Type B pancreatic cell (in vitro differentiated cells): ENCODE measurements around the gene RFX3. TPM values are rescaled to one million over a fixed set of nuclear protein-coding genes. Genes with fewer than 3 reads are reported as not detected.

ENCODE experiments used
- DNase-seq: peaks from one replicate; pipeline ENCODE4 v3.0.0; 2021; ENCODE audit warnings: mixed read lengths; ENCODE audit not compliant: unreplicated experiment; ENCODE audit errors: extremely low spot score
- H3K27ac Mint-ChIP-seq: 2 replicates; pipeline ENCODE4 v1.8.0; 2021; ENCODE audit warnings: mild to moderate bottlenecking, mixed read lengths
- H3K27me3 Mint-ChIP-seq: 2 replicates; pipeline ENCODE4 v1.8.0; 2021; ENCODE audit warnings: mixed read lengths
- H3K36me3 Mint-ChIP-seq: 2 replicates; pipeline ENCODE4 v1.8.0; 2021; ENCODE audit warnings: mixed read lengths
- H3K4me1 Mint-ChIP-seq: one replicate; pipeline ENCODE4 v1.8.0; 2021; ENCODE audit warnings: mixed read lengths; ENCODE audit not compliant: unreplicated experiment
- H3K4me3 Mint-ChIP-seq: 2 replicates; pipeline ENCODE4 v1.8.0; 2021; ENCODE audit warnings: mild to moderate bottlenecking, mixed read lengths
- H3K9me3 Mint-ChIP-seq: 2 replicates; pipeline ENCODE4 v1.8.0; 2021; ENCODE audit warnings: mixed read lengths
- CTCF ChIP-seq: fragments of 200-600 bp; sonication (generic); conservative IDR thresholded peaks from 2 replicates; pipeline ENCODE4 v1.5.0; 2021; ENCODE audit warnings: antibody characterized with exemption, mild to moderate bottlenecking
- total RNA-seq: library from RNA; stranded (reverse); gene quantifications from 2 replicates; pipeline ENCODE4 v1.2.1, GENCODE V29; 2021; ENCODE audit warnings: low replicate concordance

Gene RFX3
- total RNA-seq, 1 donor from 2014 or later, result 42.5 TPM

GRCh38 chr9:3410461-3410860 is 115.3 kb downstream of the RFX3 start:
- peaks cover 6% of the 10 kb centered on the region for H3K27me3 Mint-ChIP-seq
- H3K27ac Mint-ChIP-seq, result no peak overlapping the region
- no peak for DNase-seq
- peaks cover 8% of the 10 kb centered on the region for H3K36me3 Mint-ChIP-seq
- H3K9me3 Mint-ChIP-seq, result peaks cover 4% of the 10 kb centered on the region
- H3K4me1 Mint-ChIP-seq, result no peaks in the 10 kb centered on the region
- H3K4me3 Mint-ChIP-seq, result no peak overlapping the region
- TF ChIP-seq CTCF, result no peak

DNA sequence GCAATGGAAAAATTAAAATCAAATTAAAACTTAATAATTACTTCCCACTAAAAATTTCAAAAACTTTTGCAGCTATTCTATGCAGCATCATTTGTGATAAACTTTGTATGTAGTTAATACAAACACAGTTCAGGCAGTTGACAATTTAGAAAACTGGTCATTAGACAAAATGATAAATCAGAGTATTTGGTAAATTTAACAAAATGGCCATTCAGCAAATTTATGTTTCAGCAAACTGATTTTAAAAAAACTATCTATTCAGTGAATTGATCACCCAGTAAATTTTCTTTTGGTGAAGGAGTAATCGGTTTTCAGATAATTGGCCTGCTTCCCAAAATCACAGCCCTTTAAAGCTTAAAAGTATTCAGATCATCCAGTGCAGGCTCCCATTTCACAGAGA is 116.3 kb downstream of the RFX3 start:
- TF ChIP-seq CTCF, result no peak
- Mint-ChIP-seq H3K4me3 (no peak overlapping the region), H3K27me3 (peaks cover 15% of the 10 kb centered on the region), H3K9me3 (peaks cover 4% of the 10 kb centered on the region), H3K27ac (no peak overlapping the region), H3K4me1 (no peaks in the 10 kb centered on the region), H3K36me3 (peaks cover 8% of the 10 kb centered on the region)
- no peak for DNase-seq

DNA sequence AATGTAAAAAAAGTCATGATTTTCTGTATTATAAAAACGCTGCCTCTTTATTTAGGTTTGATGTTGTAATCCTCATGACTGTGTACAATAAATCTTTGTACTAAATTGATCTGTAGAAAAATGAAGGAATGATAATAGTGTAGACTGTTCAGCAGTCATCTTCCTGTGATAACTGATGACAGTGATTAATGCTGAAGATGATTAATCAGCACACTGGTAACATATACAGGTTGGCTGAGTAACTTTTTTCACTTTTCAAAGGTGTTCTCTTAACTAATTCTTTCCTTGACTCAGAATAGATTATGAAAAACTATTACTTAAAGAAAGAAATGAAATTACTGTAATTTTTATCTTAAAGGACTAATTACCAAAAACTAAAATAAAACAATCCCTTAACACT is 122.5 kb downstream of the RFX3 start:
- H3K36me3 Mint-ChIP-seq, result peaks cover 4% of the 10 kb centered on the region
- no peak for TF ChIP-seq CTCF
- H3K4me1 Mint-ChIP-seq, result peaks cover 8% of the 10 kb centered on the region
- H3K4me3 Mint-ChIP-seq, result no peak overlapping the region
- DNase-seq, result no peak
- H3K9me3 Mint-ChIP-seq, result peaks cover 4% of the 10 kb centered on the region
- no peak overlapping the region for H3K27ac Mint-ChIP-seq
- peaks cover 25% of the 10 kb centered on the region for H3K27me3 Mint-ChIP-seq

DNA sequence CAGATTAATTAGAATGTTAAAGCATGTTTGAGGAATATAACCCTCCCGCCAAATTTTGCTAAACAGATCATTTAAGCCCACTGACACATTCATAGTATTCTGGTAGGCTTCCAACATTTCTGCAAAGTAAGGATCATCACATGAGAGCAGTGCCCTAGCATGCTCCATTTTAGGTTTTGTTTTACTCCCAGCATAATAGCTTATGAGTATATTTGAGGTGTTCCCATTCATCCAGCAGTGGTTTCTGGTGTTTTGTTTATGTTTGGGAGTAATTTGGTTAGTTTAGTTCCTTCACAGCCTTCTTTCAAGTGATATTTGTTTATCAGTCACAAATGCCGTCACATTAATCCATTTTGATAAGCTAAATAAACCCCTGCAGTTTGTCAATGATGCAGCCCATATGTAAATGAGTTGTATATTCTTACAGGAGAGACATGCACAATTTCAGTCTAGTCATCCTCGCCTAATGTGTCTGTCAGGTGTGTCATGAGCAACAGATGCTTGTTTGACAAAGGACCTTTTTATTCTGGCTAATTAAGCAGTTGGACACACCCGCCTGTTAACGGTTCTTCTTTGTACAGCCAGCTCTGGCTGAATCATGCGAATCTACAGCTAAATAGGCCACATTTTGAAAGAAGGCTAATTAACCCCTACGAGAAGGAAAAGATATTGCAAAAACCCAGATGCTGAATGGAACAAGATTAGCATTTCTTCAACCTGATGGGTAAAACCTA is 124.4 kb downstream of the RFX3 start:
- H3K9me3 Mint-ChIP-seq, result peaks cover 9% of the 10 kb centered on the region
- H3K36me3 Mint-ChIP-seq, result peaks cover 8% of the 10 kb centered on the region
- peaks cover 13% of the 10 kb centered on the region for H3K4me1 Mint-ChIP-seq
- DNase-seq, result no peak
- no peak for TF ChIP-seq CTCF
- H3K4me3 Mint-ChIP-seq, result no peak overlapping the region
- H3K27ac Mint-ChIP-seq, result no peak overlapping the region
- peaks cover 24% of the 10 kb centered on the region for H3K27me3 Mint-ChIP-seq

DNA sequence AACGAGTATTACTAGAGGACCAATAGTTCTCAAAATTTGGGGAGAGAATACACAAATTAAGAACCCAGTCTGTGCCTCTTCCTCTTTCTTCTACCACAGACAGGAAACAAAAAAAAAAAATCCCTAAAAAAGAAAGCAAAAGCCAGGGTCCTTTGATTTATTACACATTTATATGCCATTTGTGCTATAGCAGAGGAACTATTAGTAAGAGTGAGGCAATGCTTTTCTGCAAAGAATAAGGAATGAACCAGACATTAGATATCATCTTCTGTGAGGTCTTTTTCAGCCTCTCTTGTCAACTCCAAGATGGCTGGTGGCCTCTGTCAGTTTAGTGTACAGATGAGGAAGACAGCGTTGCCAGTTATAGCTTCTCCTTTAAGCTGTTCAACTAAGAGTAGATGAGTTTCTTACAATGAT is 127.6 kb downstream of the RFX3 start:
- H3K27me3 Mint-ChIP-seq, result peaks cover 6% of the 10 kb centered on the region
- H3K4me1 Mint-ChIP-seq, result peaks cover 13% of the 10 kb centered on the region
- DNase-seq, result no peak
- peaks cover 5% of the 10 kb centered on the region for H3K9me3 Mint-ChIP-seq
- TF ChIP-seq CTCF, result no peak
- H3K27ac Mint-ChIP-seq, result no peak overlapping the region
- H3K4me3 Mint-ChIP-seq, result no peak overlapping the region
- H3K36me3 Mint-ChIP-seq, result peaks cover 14% of the 10 kb centered on the region
